KOPT-K1 (cell line): Measurements from ENCODE around the gene SLAIN2.

ENCODE experiments used
- H3K27ac ChIP-seq: fragments of 200-600 bp; sonication (generic); 2 replicates; pipeline ENCODE4 v1.5.1; 2016; ENCODE audit warnings: antibody characterized with exemption, mild to moderate bottlenecking, low read depth, low read length; ENCODE audit not compliant: poor library complexity, severe bottlenecking
- H3K36me3 ChIP-seq: fragments of 200-600 bp; sonication (generic); 2 replicates; pipeline ENCODE4 v1.5.1; 2017; ENCODE audit warnings: antibody characterized with exemption, mild to moderate bottlenecking, low read length, moderate library complexity; ENCODE audit not compliant: insufficient read depth
- H3K9me3 ChIP-seq: fragments of 200-600 bp; sonication (generic); 2 replicates; pipeline ENCODE4 v1.5.1; 2017; ENCODE audit warnings: antibody characterized with exemption, low read length, mild to moderate bottlenecking; ENCODE audit not compliant: insufficient read depth, poor library complexity, severe bottlenecking

The SLAIN2 gene

DNA sequence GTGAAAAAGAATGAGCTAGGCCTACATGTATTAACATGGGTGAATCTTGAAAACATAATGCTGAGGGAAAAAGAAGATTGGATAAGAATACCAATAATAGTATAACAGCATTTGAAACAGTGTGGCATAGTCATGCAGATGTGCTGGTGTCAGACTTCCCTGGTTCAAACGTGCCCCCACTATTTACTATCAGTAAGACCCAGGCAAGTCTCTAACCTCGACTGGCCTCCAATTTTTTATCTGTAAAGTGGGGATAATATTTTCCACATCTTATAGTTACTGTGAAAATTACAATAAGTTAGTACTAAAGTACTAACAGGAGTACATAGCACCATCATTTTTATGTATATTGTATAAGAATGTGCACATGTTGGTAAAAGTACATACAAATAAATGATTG, 17.0 kb upstream of the SLAIN2 start:
- no peaks in the 10 kb centered on the region for H3K36me3 ChIP-seq
- no peak overlapping the region for H3K27ac ChIP-seq
- no peaks in the 10 kb centered on the region for H3K9me3 ChIP-seq

DNA sequence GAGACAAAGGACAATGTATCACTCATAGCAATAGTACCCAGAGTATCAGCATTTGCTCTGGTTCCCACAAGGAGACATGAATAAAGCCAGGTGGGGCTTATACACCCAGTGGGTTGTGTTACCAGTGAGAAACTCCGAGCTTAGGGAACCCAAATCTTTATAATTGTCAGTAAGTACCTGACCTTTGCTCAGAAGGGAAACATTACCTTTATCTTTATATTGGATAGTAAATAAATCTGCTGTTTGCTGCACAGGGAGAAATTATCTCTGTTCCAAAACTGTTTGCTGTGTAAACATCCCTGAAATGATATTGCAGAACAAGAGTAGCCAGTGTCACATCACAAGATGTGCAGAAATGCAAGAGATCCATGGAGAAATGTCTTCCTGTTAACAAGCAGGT, 12.1 kb upstream of the SLAIN2 start:
- H3K36me3 ChIP-seq, result no peaks in the 10 kb centered on the region
- H3K9me3 ChIP-seq, result no peaks in the 10 kb centered on the region
- no peak overlapping the region for H3K27ac ChIP-seq

DNA sequence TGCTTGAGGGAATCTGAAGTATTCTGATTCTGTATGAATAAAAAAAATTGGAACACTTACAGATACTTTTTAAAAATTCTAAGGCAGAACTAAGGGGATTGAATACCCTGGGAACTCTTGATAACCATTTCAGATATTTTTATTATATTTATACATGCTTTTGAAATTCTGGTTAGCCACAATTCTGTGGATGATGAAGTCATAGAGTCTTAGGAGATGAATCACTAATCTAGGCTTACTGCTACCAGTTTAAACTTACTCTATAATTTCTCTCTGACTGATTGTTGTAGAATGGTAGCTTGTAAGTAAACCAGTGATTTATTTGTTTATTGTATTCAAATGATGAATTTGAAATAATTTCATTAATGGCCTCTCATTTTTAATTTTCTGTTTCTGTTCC, 11.4 kb upstream of the SLAIN2 start:
- Histone ChIP-seq H3K27ac (no peak overlapping the region), H3K36me3 (no peaks in the 10 kb centered on the region), H3K9me3 (no peaks in the 10 kb centered on the region)

DNA sequence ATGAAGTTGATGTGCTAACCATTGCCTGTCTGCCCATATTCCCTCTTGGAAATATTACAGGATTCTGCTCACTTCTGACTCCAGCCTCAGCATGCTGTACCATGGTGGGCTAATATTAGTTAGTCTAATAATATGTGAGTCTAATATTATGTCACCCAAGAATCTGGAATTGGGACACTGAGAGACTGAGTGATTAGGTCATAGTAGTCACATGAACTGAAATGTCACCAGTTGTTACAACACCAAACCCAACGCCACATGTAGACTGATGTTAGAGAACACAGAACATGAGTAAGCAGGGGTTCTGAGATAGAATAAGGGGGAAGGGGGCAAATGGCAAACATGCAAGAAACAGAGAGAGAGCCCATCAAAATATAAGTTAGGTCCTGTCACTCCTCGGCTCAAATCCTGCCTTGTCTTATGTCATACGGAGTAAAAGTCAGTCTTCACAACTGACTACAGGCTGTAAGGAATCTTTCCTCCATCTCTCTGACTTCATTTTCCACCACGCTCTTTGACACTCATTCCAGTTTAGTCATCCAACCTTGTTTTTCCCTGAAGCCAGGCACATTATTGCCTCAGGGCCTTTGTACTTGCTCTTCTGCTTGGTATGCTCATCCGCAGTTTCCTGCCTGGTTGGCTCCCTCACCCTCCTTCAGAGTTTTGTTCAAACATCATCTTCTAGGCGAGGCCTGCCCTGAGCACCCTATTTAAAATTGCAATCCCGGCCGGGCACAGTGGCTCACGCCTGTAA, 9.6 kb upstream of the SLAIN2 start:
- no peak overlapping the region for H3K27ac ChIP-seq
- H3K36me3 ChIP-seq, result no peaks in the 10 kb centered on the region
- H3K9me3 ChIP-seq, result no peaks in the 10 kb centered on the region

DNA sequence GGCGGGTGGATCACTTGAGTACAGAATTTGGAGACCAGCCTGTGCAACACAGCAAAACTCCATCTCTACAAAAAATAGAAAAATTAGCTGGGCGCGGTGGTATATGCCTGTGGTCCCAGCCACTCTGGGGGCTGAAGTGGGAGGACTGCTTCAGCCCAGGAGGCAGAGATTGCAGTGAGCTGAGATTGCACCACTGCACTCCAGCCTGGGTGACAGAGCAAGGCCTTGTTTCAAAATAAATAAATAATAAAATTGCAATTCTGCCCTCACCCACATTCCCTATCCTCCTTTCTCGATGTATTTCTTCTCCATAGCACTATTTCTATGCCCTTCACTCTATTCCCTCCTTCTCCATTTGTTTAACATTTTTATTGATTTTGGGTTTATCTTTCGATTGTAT, 8.7 kb upstream of the SLAIN2 start:
- H3K36me3 ChIP-seq, result no peaks in the 10 kb centered on the region
- no peaks in the 10 kb centered on the region for H3K9me3 ChIP-seq
- no peak overlapping the region for H3K27ac ChIP-seq

DNA sequence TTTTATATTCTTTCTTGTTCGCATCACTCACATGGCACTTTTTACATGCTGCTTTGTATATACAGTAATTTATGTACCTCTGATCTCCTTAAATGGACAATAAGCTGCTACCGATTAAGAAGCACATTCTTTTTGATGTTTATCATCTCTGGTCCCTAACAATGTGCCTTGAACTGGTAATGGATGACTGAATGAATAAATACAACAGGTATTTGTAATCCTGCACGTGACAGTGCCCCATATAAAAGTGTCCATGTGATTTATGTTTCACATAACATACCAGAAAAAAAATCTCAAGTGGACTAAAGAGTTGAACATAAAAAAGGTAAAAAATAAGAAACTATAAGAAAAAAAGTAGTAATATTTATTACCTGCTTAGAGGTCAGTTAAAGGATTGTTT, 7.7 kb upstream of the SLAIN2 start:
- Histone ChIP-seq H3K9me3 (no peaks in the 10 kb centered on the region), H3K36me3 (no peaks in the 10 kb centered on the region), H3K27ac (no peak overlapping the region)

DNA sequence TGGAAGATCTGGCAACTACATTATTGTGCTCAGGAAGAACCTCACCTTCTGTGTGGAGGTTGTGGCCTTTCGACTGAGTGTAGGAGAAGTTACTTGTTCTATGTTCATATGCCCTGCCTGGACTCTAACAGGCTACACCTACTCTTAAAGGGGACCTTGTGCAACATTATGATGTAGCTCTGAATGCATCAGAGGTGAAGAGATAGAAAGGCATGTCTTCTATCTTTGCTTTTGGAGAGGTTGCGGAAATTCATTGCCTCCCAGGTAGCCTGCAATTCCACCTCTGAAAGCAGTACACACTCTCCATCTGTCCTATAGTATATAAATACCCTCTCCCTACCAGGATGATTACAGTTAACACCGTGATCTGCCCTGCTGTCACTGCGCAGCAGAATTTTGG, 7.1 kb upstream of the SLAIN2 start:
- Histone ChIP-seq H3K36me3 (no peaks in the 10 kb centered on the region), H3K27ac (no peak overlapping the region), H3K9me3 (no peaks in the 10 kb centered on the region)

DNA sequence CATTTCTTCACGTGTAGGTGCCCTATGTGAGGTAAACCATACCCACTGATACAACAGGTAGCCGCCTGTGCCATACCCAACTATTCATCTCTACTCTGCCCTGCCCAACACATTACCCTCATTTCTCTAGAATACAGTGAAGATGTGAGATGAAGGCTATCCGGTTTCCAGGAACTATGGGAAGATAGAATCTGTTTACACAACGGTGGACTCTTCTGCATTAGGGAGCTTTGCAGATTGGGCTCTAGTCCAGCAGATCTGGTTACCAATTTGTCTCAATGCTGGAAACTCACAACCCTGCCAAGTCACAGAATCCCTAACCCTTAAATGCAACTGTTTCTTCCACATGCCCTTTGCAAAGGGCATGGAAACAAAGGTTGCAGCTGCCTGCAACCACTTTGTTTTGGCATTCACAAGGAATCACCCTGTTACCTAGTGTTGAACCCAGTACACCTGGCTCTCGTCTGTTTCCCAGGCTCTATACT, 6.4 kb upstream of the SLAIN2 start:
- Histone ChIP-seq H3K27ac (no peak overlapping the region), H3K9me3 (no peaks in the 10 kb centered on the region), H3K36me3 (no peaks in the 10 kb centered on the region)

DNA sequence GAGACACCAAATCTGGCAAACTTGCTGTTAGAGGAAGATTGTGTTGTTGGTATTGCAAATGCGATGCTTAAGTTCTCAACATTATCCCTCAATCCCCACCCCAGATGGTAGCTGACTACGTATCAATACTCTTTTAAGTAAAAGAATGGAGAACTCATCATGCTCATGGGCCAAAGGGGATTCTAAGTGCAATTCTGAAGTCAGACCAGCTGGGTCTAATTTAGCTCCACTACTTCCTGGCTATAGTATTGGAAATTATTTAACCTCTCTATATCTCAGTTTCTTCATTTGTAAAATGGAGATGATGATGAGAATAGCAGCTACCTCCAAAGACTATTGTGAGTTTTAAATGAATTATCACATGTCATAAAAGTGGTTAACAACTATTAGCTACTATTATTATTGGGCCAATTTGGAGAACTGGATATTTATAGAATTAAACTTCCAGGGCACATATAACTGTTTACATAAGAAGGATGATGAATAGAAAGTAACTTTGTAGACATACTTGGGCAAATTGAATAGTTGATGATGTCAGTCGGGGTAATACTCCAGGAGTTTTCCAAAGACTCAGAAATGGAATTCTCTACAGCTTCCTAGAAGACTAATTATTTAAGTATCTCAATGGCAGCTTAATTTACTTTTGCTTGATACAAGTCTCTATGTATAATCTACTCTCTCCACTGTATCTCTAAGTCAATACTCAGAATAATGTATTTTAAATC, 5.0 kb upstream of the SLAIN2 start:
- H3K9me3 ChIP-seq, result no peaks in the 10 kb centered on the region
- H3K27ac ChIP-seq, result no peak overlapping the region
- no peaks in the 10 kb centered on the region for H3K36me3 ChIP-seq

DNA sequence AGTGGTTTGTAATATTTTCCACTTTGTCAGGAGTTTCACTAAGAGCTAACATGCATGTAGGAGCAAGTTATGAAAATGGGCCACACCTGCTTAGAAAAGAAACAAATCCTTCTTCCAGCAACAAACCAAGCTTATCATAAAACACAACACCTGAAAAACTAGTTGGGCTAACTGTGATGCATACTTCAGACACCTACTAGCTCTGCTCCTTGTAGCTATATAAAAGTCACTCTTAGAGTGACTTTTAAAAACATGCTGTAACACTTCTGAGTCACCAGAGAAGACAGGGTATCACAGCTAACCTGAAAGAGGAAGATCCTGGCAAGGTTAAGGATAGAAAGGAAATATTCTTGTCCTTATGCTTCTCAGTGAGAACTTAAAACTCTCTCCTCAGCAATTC, 3.6 kb upstream of the SLAIN2 start:
- no peaks in the 10 kb centered on the region for H3K36me3 ChIP-seq
- H3K9me3 ChIP-seq, result no peaks in the 10 kb centered on the region
- no peak overlapping the region for H3K27ac ChIP-seq

DNA sequence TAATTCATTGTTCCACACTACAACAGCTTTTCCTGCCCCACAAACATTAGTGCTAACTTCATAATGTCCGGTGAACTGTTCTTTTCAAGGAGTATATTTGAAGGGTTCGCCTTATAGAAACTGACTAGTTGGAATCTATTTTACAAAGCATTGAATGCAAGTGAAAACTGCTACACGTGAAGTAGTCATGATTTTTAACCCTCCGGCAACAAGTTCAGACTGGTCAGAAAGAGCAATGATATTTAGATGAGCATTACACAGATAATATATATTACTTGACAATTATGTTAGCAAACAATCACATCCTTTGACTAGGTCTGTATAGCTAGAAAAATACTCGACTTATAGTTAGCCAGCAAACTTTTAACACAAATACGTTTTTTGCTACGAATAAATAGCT, 1.7 kb upstream of the SLAIN2 start:
- H3K36me3 ChIP-seq, result no peaks in the 10 kb centered on the region
- no peaks in the 10 kb centered on the region for H3K9me3 ChIP-seq
- H3K27ac ChIP-seq, result no peak overlapping the region

DNA sequence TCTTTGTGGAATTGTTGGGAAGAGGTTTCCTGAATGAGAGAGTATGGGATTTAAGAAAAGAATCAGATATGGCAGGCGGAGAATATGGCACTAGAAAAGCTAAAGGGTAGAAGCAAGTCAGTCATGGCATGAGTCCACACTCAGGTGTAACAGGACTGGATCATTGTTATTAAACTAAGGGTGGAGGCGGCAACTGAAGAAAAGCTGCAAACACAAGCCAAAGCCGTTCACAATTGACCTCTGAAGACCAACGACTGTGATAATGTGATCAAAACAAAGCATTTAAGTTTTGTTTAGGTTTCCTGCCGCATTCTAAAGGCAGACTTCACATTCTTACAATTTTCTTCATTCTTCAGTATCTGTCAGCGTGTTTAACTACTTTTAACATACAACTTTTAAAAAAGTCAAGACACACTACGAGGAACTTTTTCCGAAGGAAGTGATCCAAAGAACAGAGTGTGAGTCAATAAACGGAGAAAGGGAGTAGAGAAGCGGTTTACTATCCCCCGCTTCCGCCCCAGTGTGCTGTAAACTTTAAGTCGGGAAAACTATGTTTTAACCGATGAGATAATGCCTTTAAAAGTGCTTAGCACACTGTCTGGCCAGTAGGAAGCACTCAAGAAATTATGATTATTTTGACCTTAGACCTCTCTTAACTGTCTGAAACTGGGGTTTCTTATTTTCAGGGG, 909 bp upstream of the SLAIN2 start:
- H3K27ac ChIP-seq, result peak overlapping the region; percentile 81
- no peaks in the 10 kb centered on the region for H3K9me3 ChIP-seq
- H3K36me3 ChIP-seq, result no peaks in the 10 kb centered on the region

DNA sequence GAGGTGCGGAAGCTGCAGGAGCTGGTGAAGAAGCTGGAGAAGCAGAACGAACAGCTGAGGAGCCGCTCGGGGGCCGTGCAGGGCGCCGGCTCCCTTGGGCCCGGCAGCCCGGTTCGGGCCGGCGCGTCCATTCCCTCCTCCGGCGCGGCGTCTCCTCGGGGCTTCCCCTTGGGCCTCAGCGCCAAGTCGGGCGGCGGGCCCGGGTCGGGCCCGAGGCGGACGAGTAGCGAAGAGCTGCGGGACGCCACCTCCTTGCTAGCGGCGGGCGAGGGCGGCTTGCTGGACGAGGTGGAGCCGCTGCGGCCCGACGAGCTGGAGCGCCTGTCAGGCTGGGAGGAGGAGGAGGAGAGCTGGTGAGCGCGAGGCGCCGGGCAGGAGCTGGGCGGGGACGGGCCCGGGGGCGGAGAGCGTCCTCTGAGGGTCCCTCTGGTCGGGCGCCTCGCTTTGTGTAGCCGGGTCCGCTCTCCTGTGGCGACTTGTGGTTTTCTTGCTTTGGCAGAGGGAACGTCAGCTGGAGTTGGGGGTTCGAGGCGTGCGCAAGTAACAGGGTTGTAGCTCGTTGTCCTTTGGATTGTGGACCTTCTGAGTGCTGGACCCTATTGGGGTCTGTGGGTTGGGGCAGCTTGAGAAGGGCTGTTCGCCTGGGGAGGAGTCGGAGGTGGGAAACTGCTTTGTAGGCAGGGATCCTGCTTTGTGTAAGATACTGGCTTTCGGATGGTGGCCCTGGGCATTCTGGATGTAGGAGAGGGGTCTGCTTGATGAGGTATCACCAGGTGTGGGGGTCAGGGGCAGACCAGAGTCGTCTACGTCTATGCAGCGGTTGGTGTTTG, 662 bp downstream of the SLAIN2 start:
- H3K9me3 ChIP-seq, result no peaks in the 10 kb centered on the region
- no peaks in the 10 kb centered on the region for H3K36me3 ChIP-seq
- H3K27ac ChIP-seq, result peak overlapping the region; percentile 81

DNA sequence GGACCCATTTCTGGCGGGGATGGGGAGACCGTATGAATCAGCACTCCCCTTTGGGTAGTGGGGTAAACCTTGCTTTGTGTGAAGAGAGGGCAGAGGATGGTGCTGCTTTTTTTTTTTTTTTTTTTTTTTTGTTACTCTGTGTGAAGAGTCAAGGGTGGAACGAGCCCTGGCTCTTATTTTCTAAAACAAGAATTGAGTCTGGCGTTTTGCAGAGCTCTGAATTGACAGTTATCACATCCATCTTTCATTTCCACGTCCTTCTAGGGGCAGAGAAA, 1.2 kb downstream of the SLAIN2 start:
- Histone ChIP-seq H3K36me3 (no peaks in the 10 kb centered on the region), H3K9me3 (no peaks in the 10 kb centered on the region), H3K27ac (peak overlapping the region; percentile 81)

DNA sequence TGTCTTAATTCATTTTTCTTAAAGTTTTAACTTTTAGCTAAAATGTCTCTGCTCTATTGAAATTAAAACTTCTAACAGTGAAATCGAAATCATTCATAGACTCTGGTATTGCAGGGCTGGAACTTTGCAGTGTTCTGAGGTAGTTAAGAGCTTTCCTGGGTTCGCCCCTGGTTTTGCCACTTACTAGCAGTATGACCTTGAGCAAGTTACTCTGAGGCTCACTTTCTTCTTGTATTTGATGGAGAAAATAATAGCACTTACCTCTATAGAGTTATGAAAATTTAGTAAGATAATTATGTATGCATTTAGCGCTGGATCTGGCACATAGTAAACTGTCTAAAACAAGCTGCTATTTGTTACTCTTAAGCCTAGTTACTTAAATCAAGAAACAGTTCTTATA, 1.7 kb downstream of the SLAIN2 start:
- no peaks in the 10 kb centered on the region for H3K36me3 ChIP-seq
- peak overlapping the region; percentile 81 for H3K27ac ChIP-seq
- no peaks in the 10 kb centered on the region for H3K9me3 ChIP-seq
